ENCODE measurements around the gene IL1RAP. TPM values are rescaled to one million over a fixed set of nuclear protein-coding genes. Genes with fewer than 3 reads are reported as not detected.

IL1RAP gene
- total RNA-seq, 2 donors from 2014 or later, result 19.5 to 28.8 TPM

- Mint-ChIP-seq H3K27ac (no peak overlapping the region), H3K36me3 (no peaks in the 10 kb centered on the region), H3K4me1 (ENCODE audit: low read depth in 2 of 2) (peaks cover 22% of the 10 kb centered on the region in 2 donors), H3K4me3 (no peak overlapping the region), H3K27me3 (no peaks in the 10 kb centered on the region), H3K9me3 (no peaks in the 10 kb centered on the region)
- DNase-seq (ENCODE audit: low spot score) (no peak), ATAC-seq (no peak)
These were observed 25.6 kb downstream of the IL1RAP start for GRCh38 chr3:190539526-190539925.

GRCh38 chr3:190541008-190541407, 27.1 kb downstream of the IL1RAP start:
- Mint-ChIP-seq H3K9me3 (no peaks in the 10 kb centered on the region), H3K27ac (no peak overlapping the region), H3K27me3 (no peaks in the 10 kb centered on the region), H3K4me1 (ENCODE audit: low read depth in 2 of 2) (peaks cover 16 to 19% of the 10 kb centered on the region in 2 donors), H3K4me3 (no peak overlapping the region), H3K36me3 (no peaks in the 10 kb centered on the region)
- DNase-seq (ENCODE audit: low spot score) (no peak), ATAC-seq (no peak)

GRCh38 chr3:190541560-190541959, 27.7 kb downstream of the IL1RAP start:
- no peak overlapping the region for H3K27ac Mint-ChIP-seq
- no peaks in the 10 kb centered on the region for H3K9me3 Mint-ChIP-seq
- H3K27me3 Mint-ChIP-seq, result no peaks in the 10 kb centered on the region
- no peak for DNase-seq (ENCODE audit: low spot score)
- H3K36me3 Mint-ChIP-seq, result no peaks in the 10 kb centered on the region
- no peak overlapping the region for H3K4me3 Mint-ChIP-seq
- H3K4me1 Mint-ChIP-seq (ENCODE audit: low read depth in 2 of 2), result peaks cover 13 to 18% of the 10 kb centered on the region in 2 donors
- no peak for ATAC-seq

GRCh38 chr3:190542846-190543245, 29.0 kb downstream of the IL1RAP start:
- Mint-ChIP-seq H3K27ac (no peak overlapping the region), H3K4me1 (ENCODE audit: low read depth in 2 of 2) (peaks cover 10 to 17% of the 10 kb centered on the region in 2 donors), H3K9me3 (no peaks in the 10 kb centered on the region), H3K4me3 (no peak overlapping the region), H3K27me3 (no peaks in the 10 kb centered on the region), H3K36me3 (no peaks in the 10 kb centered on the region)
- ATAC-seq, result no peak
- no peak for DNase-seq (ENCODE audit: low spot score)

- H3K27ac Mint-ChIP-seq, result no peak overlapping the region
- H3K9me3 Mint-ChIP-seq, result no peaks in the 10 kb centered on the region
- no peaks in the 10 kb centered on the region for H3K36me3 Mint-ChIP-seq
- H3K27me3 Mint-ChIP-seq, result no peaks in the 10 kb centered on the region
- peaks cover 6 to 11% of the 10 kb centered on the region in 2 donors for H3K4me1 Mint-ChIP-seq (ENCODE audit: low read depth in 2 of 2)
- no peak for DNase-seq (ENCODE audit: low spot score)
- H3K4me3 Mint-ChIP-seq, result no peak overlapping the region
- ATAC-seq, result no peak
These were observed 29.8 kb downstream of the IL1RAP start for GRCh38 chr3:190543671-190544070.

GRCh38 chr3:190545191-190545590, 31.3 kb downstream of the IL1RAP start:
- Mint-ChIP-seq H3K9me3 (peaks cover 3% of the 10 kb centered on the region), H3K36me3 (no peaks in the 10 kb centered on the region)

GRCh38 chr3:190546881-190547510, 33.1 kb downstream of the IL1RAP start:
- H3K36me3 Mint-ChIP-seq, result peaks cover 4% of the 10 kb centered on the region

More at GRCh38 chr3:190545191-190545590, 31.3 kb downstream of the IL1RAP start:
- H3K4me3 Mint-ChIP-seq, result no peak overlapping the region
- DNase-seq (ENCODE audit: low spot score) (no peak), ATAC-seq (no peak)
- H3K4me1 Mint-ChIP-seq (ENCODE audit: low read depth in 2 of 2), result peaks cover 6% of the 10 kb centered on the region in 2 donors
- no peaks in the 10 kb centered on the region for H3K27me3 Mint-ChIP-seq
- no peak overlapping the region for H3K27ac Mint-ChIP-seq

GRCh38 chr3:190548031-190548656, 34.3 kb downstream of the IL1RAP start:
- peaks cover 14% of the 10 kb centered on the region for H3K36me3 Mint-ChIP-seq
- H3K4me1 Mint-ChIP-seq (ENCODE audit: low read depth in 2 of 2), result peaks cover 5 to 6% of the 10 kb centered on the region in 2 donors
- H3K4me3 Mint-ChIP-seq, result no peak overlapping the region
- no peak for DNase-seq (ENCODE audit: low spot score)
- peaks cover 3% of the 10 kb centered on the region for H3K9me3 Mint-ChIP-seq
- no peak for ATAC-seq
- no peak overlapping the region for H3K27ac Mint-ChIP-seq
- no peaks in the 10 kb centered on the region for H3K27me3 Mint-ChIP-seq

More at GRCh38 chr3:190546881-190547510, 33.1 kb downstream of the IL1RAP start:
- Mint-ChIP-seq H3K4me1 (ENCODE audit: low read depth in 2 of 2) (peaks cover 6% of the 10 kb centered on the region in 2 donors), H3K27ac (no peak overlapping the region), H3K27me3 (no peaks in the 10 kb centered on the region), H3K4me3 (no peak overlapping the region), H3K9me3 (peaks cover 3% of the 10 kb centered on the region)
- DNase-seq (ENCODE audit: low spot score) (no peak), ATAC-seq (no peak)

GRCh38 chr3:190552021-190552420, 38.1 kb downstream of the IL1RAP start:
- ATAC-seq (no peak), DNase-seq (ENCODE audit: low spot score) (no peak)
- Mint-ChIP-seq H3K27me3 (no peaks in the 10 kb centered on the region), H3K9me3 (peaks cover 3% of the 10 kb centered on the region), H3K36me3 (peaks cover 23% of the 10 kb centered on the region), H3K27ac (no peak overlapping the region), H3K4me1 (ENCODE audit: low read depth in 2 of 2) (no peaks in the 10 kb centered on the region), H3K4me3 (no peak overlapping the region)

GRCh38 chr3:190552969-190553759, 39.3 kb downstream of the IL1RAP start:
- Mint-ChIP-seq H3K36me3 (peaks cover 23% of the 10 kb centered on the region), H3K4me3 (no peak overlapping the region), H3K9me3 (peaks cover 3% of the 10 kb centered on the region), H3K27me3 (no peaks in the 10 kb centered on the region), H3K4me1 (ENCODE audit: low read depth in 2 of 2) (no peaks in the 10 kb centered on the region), H3K27ac (no peak overlapping the region)
- DNase-seq (ENCODE audit: low spot score) (no peak), ATAC-seq (no peak)

- Mint-ChIP-seq H3K27me3 (no peaks in the 10 kb centered on the region), H3K36me3 (peaks cover 23% of the 10 kb centered on the region), H3K9me3 (peaks cover 3% of the 10 kb centered on the region), H3K27ac (no peak overlapping the region), H3K4me3 (no peak overlapping the region), H3K4me1 (ENCODE audit: low read depth in 2 of 2) (no peaks in the 10 kb centered on the region)
- no peak for DNase-seq (ENCODE audit: low spot score)
- no peak for ATAC-seq
These were observed 40.3 kb downstream of the IL1RAP start for GRCh38 chr3:190554197-190554596.

GRCh38 chr3:190556351-190556750, 42.5 kb downstream of the IL1RAP start:
- Mint-ChIP-seq H3K36me3 (peaks cover 26% of the 10 kb centered on the region), H3K27me3 (no peaks in the 10 kb centered on the region), H3K4me1 (ENCODE audit: low read depth in 2 of 2) (no peaks in the 10 kb centered on the region), H3K27ac (no peak overlapping the region), H3K4me3 (no peak overlapping the region), H3K9me3 (no peaks in the 10 kb centered on the region)
- ATAC-seq, result no peak
- DNase-seq (ENCODE audit: low spot score), result no peak

GRCh38 chr3:190557296-190557695, 43.4 kb downstream of the IL1RAP start:
- Mint-ChIP-seq H3K4me1 (ENCODE audit: low read depth in 2 of 2) (peaks cover 0 to 5% of the 10 kb centered on the region in 2 donors), H3K36me3 (peaks cover 22% of the 10 kb centered on the region), H3K9me3 (no peaks in the 10 kb centered on the region), H3K4me3 (no peak overlapping the region), H3K27ac (no peak overlapping the region), H3K27me3 (no peaks in the 10 kb centered on the region)
- DNase-seq (ENCODE audit: low spot score), result no peak
- ATAC-seq, result no peak

GRCh38 chr3:190558316-190558715, 44.4 kb downstream of the IL1RAP start:
- Mint-ChIP-seq H3K4me3 (no peak overlapping the region), H3K9me3 (no peaks in the 10 kb centered on the region), H3K27ac (no peak overlapping the region), H3K4me1 (ENCODE audit: low read depth in 2 of 2) (peaks cover 6 to 15% of the 10 kb centered on the region in 2 donors), H3K36me3 (peaks cover 13% of the 10 kb centered on the region), H3K27me3 (no peaks in the 10 kb centered on the region)
- DNase-seq (ENCODE audit: low spot score), result no peak
- ATAC-seq, result no peak

All from natural killer cell treated with Interleukin-12 subunit alpha and Interleukin-12 subunit beta and Interleukin-15 and Interleukin-18, amount 100 ng/mL, for 72 hours (primary cell).